LHCN-M2 (cell line): Measurements from ENCODE around the gene SCAF8. TPM values are rescaled to one million over a fixed set of nuclear protein-coding genes. Genes with fewer than 3 reads are reported as not detected.
"Not testable (repeated sequence)": the region's sequence is repeated elsewhere in the genome, so short reads cannot be mapped to it uniquely, and the experiment has no call there.

ENCODE experiments used
- DNase-seq: peaks from one replicate; pipeline ENCODE4 v3.0.0-alpha.2; 2012; ENCODE audit warnings: low read depth
- total RNA-seq: library from RNA; depleted of rRNA; stranded (reverse); fragments of >200 nt; gene quantifications from 2 replicates; pipeline ENCODE4 v1.2.3, GENCODE V29; 2014

The SCAF8 gene
- total RNA-seq, 1 experiment from 2014 or later = 30.7 TPM

- peak; percentile 65 for DNase-seq
Measured at GRCh38 chr6:154732538-154733182, 556 bp upstream of the SCAF8 start.

DNA sequence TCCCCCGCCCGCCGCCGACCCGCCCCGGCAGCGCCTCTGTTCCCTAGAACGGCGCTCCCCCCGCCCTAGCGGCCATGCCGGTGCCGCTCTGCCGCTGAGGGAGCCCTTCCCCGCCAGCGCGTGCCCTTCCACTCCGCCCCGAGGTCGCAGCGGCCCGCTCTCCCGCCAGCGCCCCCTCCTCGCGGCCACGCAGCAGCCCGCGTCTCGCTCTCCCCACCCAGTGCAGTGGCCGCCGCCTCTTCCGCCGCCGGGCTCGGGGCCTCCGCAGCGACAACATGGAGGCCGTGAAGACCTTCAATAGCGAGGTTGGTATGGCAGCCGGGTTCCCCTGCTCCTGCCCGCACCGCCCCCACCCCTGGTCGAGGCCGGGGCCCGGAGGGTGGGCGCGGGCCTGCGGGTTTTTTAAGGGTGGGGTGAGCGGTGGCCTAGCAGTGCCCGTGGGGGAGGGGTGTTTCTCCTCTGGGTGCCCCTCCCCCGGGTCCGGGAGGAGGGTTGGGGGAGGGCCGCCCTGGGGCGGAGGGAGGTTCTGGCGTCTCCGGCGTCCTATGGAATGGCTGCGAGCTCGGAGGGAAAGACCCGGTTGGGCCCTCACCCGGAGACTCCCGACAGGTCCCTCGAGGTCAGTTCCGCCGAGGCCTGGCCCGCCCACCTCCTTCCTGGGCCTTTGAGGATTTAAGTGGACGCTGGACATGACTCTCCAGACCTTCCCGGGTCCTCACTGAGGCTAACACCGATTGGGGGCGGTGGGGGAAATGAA, 588 bp downstream of the SCAF8 start:
- peak; percentile 95 for DNase-seq

GRCh38 chr6:154736618-154737259, 3.5 kb downstream of the SCAF8 start:
- no peak for DNase-seq

DNA sequence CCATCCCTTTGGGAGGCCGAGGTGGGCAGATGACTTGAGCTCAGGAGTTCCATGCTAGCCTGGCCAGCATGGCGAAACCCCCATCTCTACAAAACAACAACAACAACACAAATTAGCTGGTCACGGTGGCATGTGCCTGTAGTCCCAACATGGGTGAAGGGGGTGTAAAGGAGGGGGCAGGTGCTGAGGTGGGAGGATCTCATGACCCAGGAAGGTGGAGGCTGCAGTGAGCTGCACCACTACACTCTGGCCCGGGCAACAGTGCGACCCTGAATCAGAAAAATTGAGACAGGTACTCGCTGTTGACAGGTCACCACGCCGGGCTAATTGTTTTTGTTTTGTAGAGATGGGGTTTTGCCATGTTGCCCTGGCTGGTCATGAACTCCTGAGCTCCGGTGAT, 4.2 kb downstream of the SCAF8 start:
- no peak for DNase-seq

DNA sequence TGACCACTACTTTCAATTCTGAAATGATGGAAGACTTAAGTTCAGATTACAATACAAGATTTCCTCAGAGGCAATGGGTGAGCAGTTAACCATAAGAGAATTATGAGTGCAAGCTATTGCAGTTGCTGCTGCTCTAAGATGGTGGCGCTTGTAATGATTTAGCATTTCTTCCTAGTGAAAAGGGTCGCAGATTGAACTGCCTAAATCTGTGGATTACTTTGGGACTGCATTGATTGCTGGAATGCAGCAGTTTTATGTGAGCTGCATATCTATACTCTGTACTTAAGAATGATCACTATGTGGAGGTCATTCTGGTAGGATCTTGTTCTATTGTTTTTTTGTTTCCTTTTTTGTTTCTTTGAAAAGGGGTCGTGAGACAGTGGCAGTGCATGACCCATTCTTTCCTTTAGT, 5.3 kb downstream of the SCAF8 start:
- no peak for DNase-seq

- DNase-seq = no peak
Measured at GRCh38 chr6:154740658-154741057, 7.4 kb downstream of the SCAF8 start.

- no peak for DNase-seq
Measured at GRCh38 chr6:154742891-154743290, 9.7 kb downstream of the SCAF8 start.

- not testable (repeated sequence) for DNase-seq
Measured at GRCh38 chr6:154744029-154744745, 11.0 kb downstream of the SCAF8 start.

- DNase-seq = no peak
Measured at GRCh38 chr6:154745243-154745642, 12.0 kb downstream of the SCAF8 start.

DNA sequence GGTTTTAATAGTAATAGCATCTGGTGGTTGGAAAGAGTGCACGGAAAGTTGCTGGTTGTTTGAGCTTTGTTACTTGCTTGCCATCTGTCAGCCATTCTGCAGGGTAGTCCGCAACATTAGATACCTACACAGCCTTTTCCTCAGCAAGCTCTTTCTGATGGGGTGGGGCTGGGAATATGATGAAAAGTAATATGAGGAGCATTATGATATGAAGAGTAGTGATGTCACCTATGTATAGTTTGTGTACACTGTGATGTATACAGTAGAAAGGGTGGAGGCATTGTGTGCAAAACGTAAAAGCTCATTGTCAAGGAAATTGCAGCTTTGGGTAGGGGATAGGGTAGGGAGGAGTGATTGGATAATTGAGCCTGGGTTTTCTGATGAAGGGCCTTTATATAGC, 16.1 kb downstream of the SCAF8 start:
- DNase-seq = no peak

- no peak for DNase-seq
Measured at GRCh38 chr6:154751011-154751800, 18.0 kb downstream of the SCAF8 start.

- no peak for DNase-seq
Measured at GRCh38 chr6:154752022-154752421, 18.8 kb downstream of the SCAF8 start.

GRCh38 chr6:154754152-154754551, 20.9 kb downstream of the SCAF8 start:
- DNase-seq = peak; percentile 59

- DNase-seq = no peak
Measured at GRCh38 chr6:154757352-154758050, 24.3 kb downstream of the SCAF8 start.

GRCh38 chr6:154758125-154758524, 24.9 kb downstream of the SCAF8 start:
- DNase-seq = no peak

- DNase-seq = no peak
Measured at GRCh38 chr6:154763650-154764049, 30.4 kb downstream of the SCAF8 start.

GRCh38 chr6:154765273-154765672, 32.1 kb downstream of the SCAF8 start:
- DNase-seq = no peak

DNA sequence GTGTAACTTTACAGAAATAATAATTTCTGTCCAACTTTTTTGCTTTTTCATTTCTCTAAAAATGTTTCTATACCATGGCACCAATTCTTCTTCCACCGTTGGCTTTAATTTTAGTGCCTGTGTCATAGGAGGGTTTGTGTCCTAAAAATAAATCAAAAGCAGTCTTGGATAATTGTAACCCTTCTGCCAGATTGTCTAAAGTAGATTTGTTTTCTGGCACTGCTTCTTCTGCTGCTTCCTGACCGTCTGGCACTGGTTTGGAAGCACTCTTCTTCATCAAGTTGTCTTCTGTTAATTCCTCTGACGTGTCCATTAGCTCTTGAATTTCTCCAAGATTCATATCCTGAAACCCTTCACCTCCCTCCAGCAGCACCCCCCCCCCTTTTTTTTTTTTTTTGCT, 33.1 kb downstream of the SCAF8 start:
- no peak for DNase-seq

GRCh38 chr6:154767003-154767723, 33.9 kb downstream of the SCAF8 start:
- DNase-seq = no peak

GRCh38 chr6:154768280-154768679, 35.1 kb downstream of the SCAF8 start:
- DNase-seq = no peak
